H1 (cell line): ENCODE measurements around the gene MNS1. TPM values are rescaled to one million over a fixed set of nuclear protein-coding genes. Genes with fewer than 3 reads are reported as not detected.

Experiments
- CTCF ChIA-PET: fragments of 300-600 bp; sonication (Branson Sonifier 250); formaldehyde crosslinking; loops from one replicate; lab custom pipeline; 2021; ENCODE audit not compliant: partially characterized antibody; lab: Charles Lee
- POLR2A ChIA-PET: fragments of 300-600 bp; sonication (Branson Sonifier 250); formaldehyde crosslinking; loops from one replicate; lab custom pipeline; 2021; ENCODE audit warnings: inconsistent platforms; ENCODE audit not compliant: partially characterized antibody; lab: Charles Lee
- DNase-seq, 2 experiments: peaks; one replicate each; pipeline versions ENCODE4 v3.0.0 to v3.0.0-alpha.2; 2010 to 2022; ENCODE audit warnings: low spot score in 2 of 2, low read depth in 1 of 2, mixed read lengths in 1 of 2
- FAIRE-seq: peaks from 2 replicates; lab custom pipeline; 2011; peaks lifted over from hg19 to GRCh38; lab: Jason Lieb, UNC
- H2AFZ ChIP-seq: 2 replicates; pipeline ENCODE4 v1.8.1; 2012; ENCODE audit warnings: low read length, inconsistent platforms
- H2AK5ac ChIP-seq: 2 replicates; pipeline ENCODE4 v1.6.1; 2013; ENCODE audit warnings: low read depth, low read length
- H2BK120ac ChIP-seq: replicated peaks from 2 replicates; pipeline ENCODE3; 2013; ENCODE audit warnings: low read depth, low read length, inconsistent platforms
- H2BK12ac ChIP-seq: 2 replicates; pipeline ENCODE4 v1.6.1; 2013; ENCODE audit warnings: low read depth, low read length
- H2BK15ac ChIP-seq: 2 replicates; pipeline ENCODE4 v1.6.1; 2013; ENCODE audit warnings: low read length
- H2BK20ac ChIP-seq: 2 replicates; pipeline ENCODE4 v1.6.1; 2013; ENCODE audit warnings: low read length
- H2BK5ac ChIP-seq: 2 replicates; pipeline ENCODE4 v1.6.1; 2013; ENCODE audit warnings: low read depth, low read length
- H3K14ac ChIP-seq: 2 replicates; pipeline ENCODE4 v1.6.1; 2013; ENCODE audit warnings: inconsistent platforms; ENCODE audit not compliant: insufficient read length
- H3K18ac ChIP-seq: 2 replicates; pipeline ENCODE4 v1.6.1; 2013; ENCODE audit warnings: low read length; ENCODE audit errors: extremely low read depth
- H3K23ac ChIP-seq: 2 replicates; pipeline ENCODE4 v1.6.1; 2013; ENCODE audit warnings: inconsistent platforms; ENCODE audit not compliant: insufficient read length
- H3K23me2 ChIP-seq: 2 replicates; pipeline ENCODE4 v1.6.1; 2013; ENCODE audit warnings: low read depth, low read length
- H3K27ac ChIP-seq: 2 replicates; pipeline ENCODE4 v1.6.1; 2011; ENCODE audit warnings: low read depth, low read length, inconsistent platforms
- H3K27me3 ChIP-seq, 4 experiments: replicated peaks in 1 of 4; 1 replicate in 1 of 4; 2 replicates in 3 of 4; pipeline versions ENCODE4 v1.6.1 to v1.8.1; 2011 to 2013; ENCODE audit warnings: low read length in 3 of 4, mild to moderate bottlenecking in 3 of 4, inconsistent platforms in 2 of 4, mixed read lengths in 2 of 4, moderate library complexity in 1 of 4; ENCODE audit not compliant: control insufficient read depth in 3 of 4, insufficient read depth in 3 of 4; ENCODE audit errors: extremely low read depth in 1 of 4
- H3K36me3 ChIP-seq, 4 experiments: 2 replicates each; pipeline versions ENCODE4 v1.6.1 to v1.8.1; 2011 to 2013; ENCODE audit warnings: mild to moderate bottlenecking in 4 of 4, low read length in 3 of 4, moderate library complexity in 2 of 4, control low read depth in 1 of 4, inconsistent platforms in 1 of 4; ENCODE audit not compliant: insufficient read depth in 4 of 4, control insufficient read depth in 2 of 4
- H3K4ac ChIP-seq: replicated peaks from 2 replicates; pipeline ENCODE3; 2013; ENCODE audit warnings: low read length, low read depth, mixed read lengths, inconsistent platforms; ENCODE audit not compliant: insufficient read length
- H3K4me1 ChIP-seq, 4 experiments: replicated peaks in 1 of 4; 1 replicate in 1 of 4; 2 replicates in 3 of 4; pipeline versions ENCODE4 v1.6.1 to v1.8.1; 2011 to 2013; ENCODE audit warnings: low read length in 3 of 4, inconsistent platforms in 2 of 4, mixed read lengths in 1 of 4; ENCODE audit not compliant: insufficient read depth in 4 of 4, control insufficient read depth in 3 of 4
- H3K4me2 ChIP-seq, 2 experiments: 2 replicates each; pipeline versions ENCODE4 v1.6.1 to v1.8.1; 2011 to 2013; ENCODE audit warnings: low read depth in 2 of 2, low read length in 2 of 2, control low read depth in 1 of 2, inconsistent platforms in 1 of 2, mild to moderate bottlenecking in 1 of 2; ENCODE audit not compliant: insufficient read depth in 1 of 2
- H3K4me3 ChIP-seq, 4 experiments: fragments of 200-600, 300-600 bp in 1 of 4; sonication (generic), shearing (Covaris generic), sonication (Bioruptor Twin) in 1 of 4; 2 replicates each; pipeline versions ENCODE4 v1.5.1 to v1.8.1; 2011 to 2016; ENCODE audit warnings: low read length in 4 of 4, low read depth in 3 of 4, control low read depth in 2 of 4, inconsistent platforms in 2 of 4, mild to moderate bottlenecking in 2 of 4, mixed read lengths in 1 of 4, moderate library complexity in 1 of 4; ENCODE audit not compliant: insufficient read depth in 2 of 4; ENCODE audit errors: extremely low read depth in 1 of 4
- H3K56ac ChIP-seq: replicated peaks from 2 replicates; pipeline ENCODE3; 2013; ENCODE audit warnings: low read depth, mild to moderate bottlenecking, mixed read lengths, low read length, inconsistent platforms; ENCODE audit not compliant: insufficient read length
- H3K79me1 ChIP-seq: 2 replicates; pipeline ENCODE4 v1.6.1; 2013; ENCODE audit warnings: low read depth, low read length, control low read depth
- H3K79me2 ChIP-seq, 2 experiments: 2 replicates each; pipeline versions ENCODE4 v1.6.1 to v1.8.1; 2012 to 2013; ENCODE audit warnings: low read length in 2 of 2, mild to moderate bottlenecking in 2 of 2, inconsistent platforms in 1 of 2; ENCODE audit not compliant: insufficient read depth in 2 of 2, control insufficient read depth in 1 of 2
- H3K9ac ChIP-seq, 4 experiments: replicated peaks in 1 of 4; 1 replicate in 1 of 4; 2 replicates in 3 of 4; pipeline versions ENCODE4 v1.6.1 to v1.8.1; 2011 to 2013; ENCODE audit warnings: low read depth in 3 of 4, low read length in 3 of 4, control low read depth in 2 of 4, mild to moderate bottlenecking in 2 of 4, moderate library complexity in 2 of 4, inconsistent platforms in 1 of 4; ENCODE audit errors: extremely low read depth in 1 of 4
- H3K9me3 ChIP-seq, 2 experiments: 2 replicates each; pipeline versions ENCODE4 v1.6.1 to v1.8.1; 2012 to 2013; ENCODE audit warnings: mild to moderate bottlenecking in 2 of 2, moderate library complexity in 2 of 2, control low read depth in 1 of 2, inconsistent platforms in 1 of 2, low read depth in 1 of 2, low read length in 1 of 2, mixed read lengths in 1 of 2; ENCODE audit not compliant: insufficient read depth in 2 of 2
- H4K20me1 ChIP-seq, 2 experiments: replicated peaks in 1 of 2; 2 replicates each; pipeline versions ENCODE3 to v1.8.1; 2011 to 2013; ENCODE audit warnings: inconsistent platforms in 2 of 2, low read length in 2 of 2, mild to moderate bottlenecking in 1 of 2; ENCODE audit not compliant: insufficient read depth in 2 of 2, control insufficient read depth in 1 of 2
- H4K5ac ChIP-seq: 2 replicates; pipeline ENCODE4 v1.6.1; 2013; ENCODE audit warnings: low read length, low read depth, mixed read lengths, inconsistent platforms; ENCODE audit not compliant: insufficient read length
- H4K8ac ChIP-seq: 2 replicates; pipeline ENCODE4 v1.8.0; 2013; ENCODE audit warnings: mild to moderate bottlenecking, moderate library complexity, low read length, inconsistent platforms; ENCODE audit not compliant: insufficient read depth; ENCODE audit errors: extremely low read depth
- H4K91ac ChIP-seq: replicated peaks from 2 replicates; pipeline ENCODE3; 2013; ENCODE audit warnings: low read length, mixed read lengths, inconsistent platforms; ENCODE audit not compliant: insufficient read length
- GABPA ChIP-seq: IDR thresholded peaks from 2 replicates; pipeline ENCODE4 v1.6.1; 2011; ENCODE audit warnings: mild to moderate bottlenecking, low read length, moderate library complexity, borderline replicate concordance; ENCODE audit not compliant: insufficient read depth
- KDM1A ChIP-seq: fragments of 200-600, 300-600 bp; sonication (generic); IDR thresholded peaks from 2 replicates; pipeline ENCODE4 v1.7.1; 2016; ENCODE audit warnings: mild to moderate bottlenecking, low read length, borderline replicate concordance
- POLR2AphosphoS5 ChIP-seq: IDR thresholded peaks from 2 replicates; pipeline ENCODE4 v1.6.1; 2011; ENCODE audit warnings: low read depth, low read length
- WGBS, 2 experiments: shearing (Covaris generic) in 1 of 2; methylation state at CpG; one replicate each; pipeline versions ENCODE4 v1.1.6 to v1.1.7; 2013 to 2015; ENCODE audit warnings: low lambda C conversion rate in 2 of 2, mixed read lengths in 2 of 2, inconsistent platforms in 1 of 2, low coverage in 1 of 2, missing lambda C conversion rate in 1 of 2; ENCODE audit not compliant: insufficient replicate concordance in 2 of 2, insufficient coverage in 1 of 2, insufficient read length in 1 of 2; ENCODE audit errors: extremely low coverage in 1 of 2, missing lambda C conversion rate in 1 of 2; 5-methylcytosine and 5-hydroxymethylcytosine counted together
- polyA plus RNA-seq, 7 experiments: library from polyadenylated mRNA; depleted of rRNA in 3 of 7; stranded (reverse) in 5 of 7; unstranded in 2 of 7; fragments of >200 nt in 5 of 7; fragments of 200-250 nt in 2 of 7; gene quantifications; 1 replicate in 5 of 7; 2 replicates in 1 of 7; 4 replicates in 1 of 7; pipeline versions ENCODE4 v1.2.1 to v1.2.3, GENCODE V29; 2011 to 2013; ENCODE audit warnings: missing spikeins in 2 of 7, mixed read lengths in 2 of 7
- total RNA-seq: library from RNA; stranded (reverse); fragmentation: NEBNext Ultra II Directional; extraction: Animal tissue kit (Norgen Biotek cat#: 25700); gene quantifications from 2 replicates; pipeline ENCODE4 v1.2.1, GENCODE V29; 2021

MNS1 gene
- total and polyA plus RNA-seq, 2 of the 8 experiments (the other 6 are each of a cell fraction or from before 2014, with no cell fraction given) = 0.57 TPM; not detected in 1

- Histone ChIP-seq H2BK12ac (no peak overlapping the region), H4K5ac (no peak overlapping the region), H3K27me3 (no peaks in the 10 kb centered on the region), H3K4me3 (no peak overlapping the region), H3K14ac (no peak overlapping the region), H4K20me1 (no peaks in the 10 kb centered on the region), H3K4me1 (no peaks in the 10 kb centered on the region), H3K36me3 (peaks cover 0 to 6% (median 0%) of the 10 kb centered on the region in 4 experiments; a peak in 2 of 8 replicates), H4K8ac (no peak overlapping the region), H4K91ac (no peak overlapping the region), H2BK15ac (no peak overlapping the region), H2BK5ac (no peak overlapping the region), H3K79me1 (no peaks in the 10 kb centered on the region), H2BK120ac (no peak overlapping the region), H2AK5ac (no peak overlapping the region), H3K9ac (no peak overlapping the region), H3K23me2 (no peaks in the 10 kb centered on the region), H3K23ac (no peak overlapping the region), H3K9me3 (peaks cover 8 to 13% of the 10 kb centered on the region in 2 experiments; a peak in 3 of 4 replicates), H3K4ac (no peak overlapping the region), H3K18ac (no peak overlapping the region), H2BK20ac (no peak overlapping the region), H3K4me2 (no peak overlapping the region), H3K27ac (no peak overlapping the region), H3K79me2 (no peaks in the 10 kb centered on the region), H2AFZ (no peak overlapping the region), H3K56ac (no peak overlapping the region)
- FAIRE-seq = no peak
- 98% methylated on average over 3 of the region's 3 CpGs; no CpG with 5 or more reads in 1 of the 2 experiments for WGBS, 2 experiments
- TF ChIP-seq KDM1A (peak; percentile 21; the same call in 1 of the 2 replicates), POLR2AphosphoS5 (no peak), GABPA (no peak)
- ChIA-PET POLR2A (no interaction called here), CTCF (interaction anchor here (1.1 kb wide), 1 partner anchor 193 kb away, joined by 4 read pairs; no protein-coding TSS in a partner anchor)
- no peak for DNase-seq
Observed at GRCh38 chr15:56442354-56442753, 22.6 kb downstream of the MNS1 start.
